NCI-H748 (cell line): ENCODE results near the gene NCOA5.

ENCODE experiments used
- DNase-seq: peaks from one replicate; lab custom pipeline; 2025; ENCODE audit not compliant: unreplicated experiment; lab: John Stamatoyannopoulos, UW

NCOA5 gene

DNA sequence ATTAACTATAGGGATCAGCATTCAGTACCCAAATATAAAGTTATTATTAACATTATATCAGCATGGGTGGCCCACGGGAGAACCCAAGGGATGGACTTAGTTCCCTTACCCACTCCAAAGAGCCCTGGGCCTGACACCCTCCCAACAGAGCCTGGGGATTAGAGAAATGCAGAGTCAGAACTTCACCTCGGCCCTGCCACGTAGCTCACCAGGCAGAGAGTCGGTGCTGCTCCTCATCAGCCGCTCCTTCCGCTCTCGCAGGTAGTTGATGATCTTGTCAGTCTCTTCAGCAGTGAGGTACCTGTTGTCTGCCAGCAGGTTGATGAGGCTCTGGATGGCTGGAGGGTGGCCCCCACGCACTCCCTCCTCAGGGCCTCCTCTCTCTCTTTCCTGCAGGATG is 26.6 kb downstream of the NCOA5 start:
- no peak for DNase-seq

DNA sequence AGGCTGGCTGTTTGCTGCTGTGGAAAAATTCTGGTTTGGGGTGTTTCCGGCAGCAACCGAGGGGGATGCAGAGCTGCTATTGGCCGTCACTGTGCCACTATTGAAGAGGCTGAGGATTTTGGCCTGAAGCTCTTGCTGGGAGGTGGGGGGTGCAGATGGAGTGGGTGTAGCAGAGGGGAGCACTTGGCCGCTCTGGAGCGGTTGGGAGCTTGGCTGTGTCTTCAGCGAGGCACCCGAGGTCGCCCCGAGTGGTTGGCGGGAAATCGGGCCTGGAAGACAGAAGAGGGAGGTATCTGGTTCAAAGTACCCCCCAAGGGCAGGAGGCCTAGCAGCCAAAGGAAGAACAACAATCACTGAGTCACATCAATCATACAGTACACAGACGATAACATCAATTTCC is 27.1 kb downstream of the NCOA5 start:
- no peak for DNase-seq

DNA sequence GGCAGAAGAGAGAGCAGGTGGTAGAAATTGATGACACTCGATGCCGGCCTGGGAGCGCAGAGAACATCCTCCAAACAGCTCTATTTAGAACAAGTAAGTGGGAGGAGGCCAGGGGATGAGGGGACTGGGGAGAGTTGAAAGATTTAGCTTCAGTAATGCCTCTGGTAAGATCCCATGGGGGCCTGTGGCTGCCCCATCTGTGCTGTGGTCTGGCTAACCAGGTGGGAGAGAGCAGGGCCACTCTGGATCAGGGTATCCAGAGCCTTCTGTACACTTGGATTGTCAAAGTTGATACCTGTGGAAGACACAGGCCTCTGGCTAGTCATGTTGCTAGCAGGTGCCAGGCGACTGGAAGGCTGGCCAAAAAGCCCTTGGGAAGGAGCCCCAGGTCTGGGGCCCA is 27.6 kb downstream of the NCOA5 start:
- DNase-seq, result no peak

DNA sequence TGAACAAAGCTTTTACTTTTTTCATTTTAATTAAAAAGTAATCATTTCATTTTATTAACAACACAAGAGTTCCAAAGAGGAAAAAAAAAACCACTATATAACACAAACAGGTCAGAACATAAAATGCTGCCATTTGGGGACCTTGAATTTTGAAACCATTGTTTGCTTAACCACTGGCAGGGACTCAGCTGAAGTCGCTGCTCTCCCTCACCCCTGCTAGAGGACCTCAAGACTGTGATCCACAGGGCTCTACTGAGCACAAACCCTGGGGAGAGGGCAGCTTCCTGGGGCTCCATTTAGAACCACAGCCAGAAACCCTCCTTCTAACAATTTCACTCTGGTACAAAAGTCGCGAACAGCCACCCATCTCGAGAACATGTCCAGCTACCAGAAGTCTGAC is 28.8 kb downstream of the NCOA5 start:
- DNase-seq, result no peak

- peak; percentile 70 for DNase-seq
Observed at GRCh38 chr20:46060301-46060881, 29.4 kb downstream of the NCOA5 start.

GRCh38 chr20:46058599-46059281 is 31.0 kb downstream of the NCOA5 start:
- no peak for DNase-seq

DNA sequence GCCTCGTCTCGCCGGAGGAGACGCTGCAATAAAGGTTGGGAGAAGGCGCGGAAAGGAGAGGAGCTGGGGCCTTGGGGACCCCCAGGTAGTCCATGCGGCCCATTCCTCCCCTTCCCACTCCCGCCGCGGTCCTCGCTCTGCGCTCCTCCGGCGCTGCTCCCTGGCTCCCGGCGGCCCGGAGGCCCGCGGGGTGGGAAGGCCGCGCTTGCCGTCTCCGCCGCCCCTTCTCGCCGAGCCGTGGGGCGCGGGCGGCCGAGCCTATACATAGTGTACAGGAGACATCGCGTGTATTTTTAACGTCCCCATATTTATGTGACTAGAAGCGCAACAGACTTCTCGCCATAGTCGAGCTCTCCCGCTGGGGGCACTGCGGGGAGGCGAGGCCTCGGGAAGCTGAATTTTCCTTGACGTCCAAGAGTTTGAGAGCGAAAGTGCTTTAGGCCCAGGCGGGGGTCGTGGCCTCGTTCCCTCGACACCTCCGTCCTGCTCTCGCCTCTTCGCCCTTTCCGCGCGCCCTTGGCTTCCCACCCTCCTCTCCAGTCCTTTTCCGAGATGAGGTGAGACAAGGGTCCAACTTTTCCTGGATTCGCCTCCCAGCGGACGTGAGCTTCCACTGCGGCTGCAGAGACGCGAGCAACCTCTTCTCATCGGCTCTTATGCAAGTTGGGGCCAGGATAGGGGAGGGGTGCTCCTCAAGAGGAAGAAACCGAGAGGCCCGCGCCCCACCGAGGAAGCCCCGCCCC is 31.7 kb downstream of the NCOA5 start:
- no peak for DNase-seq

DNA sequence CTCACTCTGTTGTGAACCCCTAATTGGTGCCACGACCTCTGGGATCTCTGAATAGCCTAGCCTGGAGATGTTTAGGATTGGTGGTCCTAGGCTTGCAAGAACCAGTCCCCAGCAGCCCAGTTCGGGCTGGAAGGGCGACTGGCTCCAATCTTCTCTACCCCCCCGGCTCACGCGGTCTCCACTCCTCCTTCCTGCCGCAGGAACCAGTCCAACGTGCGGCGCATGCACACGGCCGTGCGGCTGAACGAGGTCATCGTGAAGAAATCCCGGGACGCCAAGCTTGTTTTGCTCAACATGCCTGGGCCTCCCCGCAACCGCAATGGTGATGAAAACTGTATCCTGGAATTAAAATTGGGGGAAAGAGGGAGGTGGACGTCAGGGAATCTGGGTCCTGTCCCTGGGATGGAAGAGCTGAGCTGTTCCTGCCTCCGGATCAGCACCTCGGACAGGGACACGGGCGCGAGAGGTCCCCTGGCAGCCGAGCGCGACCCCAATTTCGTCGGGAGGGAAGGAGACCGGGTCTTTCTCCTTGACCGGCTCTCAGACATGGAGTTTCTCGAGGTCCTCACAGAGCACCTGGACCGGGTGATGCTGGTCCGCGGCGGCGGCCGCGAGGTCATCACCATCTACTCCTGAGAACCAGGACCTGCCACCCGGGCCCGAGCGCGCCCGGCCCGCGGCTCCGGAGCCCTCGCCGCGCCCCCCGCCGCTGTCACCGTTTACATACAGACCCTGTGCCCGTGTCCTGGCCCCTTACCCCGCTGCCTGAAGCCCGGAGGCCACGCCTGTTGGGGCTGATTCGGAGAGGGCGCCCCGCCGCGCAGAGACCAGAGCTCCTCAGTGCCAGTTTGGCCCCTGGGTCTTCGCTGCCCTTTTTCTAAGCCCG is 32.5 kb downstream of the NCOA5 start:
- DNase-seq, result no peak

DNA sequence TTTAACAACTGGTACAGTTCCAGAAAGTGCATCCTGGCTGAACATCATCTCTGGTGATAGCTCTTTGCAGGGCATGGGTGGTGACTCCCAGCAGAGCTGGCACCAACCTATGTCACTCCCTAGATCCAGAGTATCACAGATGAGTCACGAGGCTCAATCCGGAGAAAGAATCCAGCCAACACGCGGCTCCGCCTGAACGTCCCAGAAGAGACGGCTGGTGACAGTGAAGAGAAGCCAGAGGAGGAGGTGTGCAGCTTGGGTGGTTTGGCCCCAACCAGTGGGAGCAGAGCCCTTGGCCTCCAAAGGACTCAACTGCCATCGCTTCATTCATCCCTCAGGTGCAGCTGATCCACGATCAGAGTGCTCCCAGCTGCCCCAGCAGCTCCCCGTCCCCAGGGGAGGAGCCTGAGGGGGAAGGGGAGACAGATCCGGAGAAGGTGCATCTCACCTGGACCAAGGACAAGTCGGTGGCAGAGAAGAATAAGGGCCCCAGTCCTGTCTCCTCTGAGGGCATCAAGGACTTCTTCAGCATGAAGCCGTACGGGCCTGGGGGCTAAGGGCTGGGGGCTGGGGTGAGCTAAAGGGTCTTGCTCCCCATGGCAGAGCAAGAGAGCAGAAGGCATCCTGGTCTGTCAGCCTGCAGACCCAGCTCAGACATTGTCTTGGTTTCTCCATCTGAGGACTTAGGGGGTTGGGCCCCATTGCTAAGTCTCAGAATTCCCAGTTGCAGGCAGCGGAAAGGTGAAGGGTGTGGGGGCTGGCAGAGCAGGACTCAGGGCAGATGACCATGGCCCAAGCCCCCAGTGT is 33.5 kb downstream of the NCOA5 start:
- DNase-seq, result no peak

DNA sequence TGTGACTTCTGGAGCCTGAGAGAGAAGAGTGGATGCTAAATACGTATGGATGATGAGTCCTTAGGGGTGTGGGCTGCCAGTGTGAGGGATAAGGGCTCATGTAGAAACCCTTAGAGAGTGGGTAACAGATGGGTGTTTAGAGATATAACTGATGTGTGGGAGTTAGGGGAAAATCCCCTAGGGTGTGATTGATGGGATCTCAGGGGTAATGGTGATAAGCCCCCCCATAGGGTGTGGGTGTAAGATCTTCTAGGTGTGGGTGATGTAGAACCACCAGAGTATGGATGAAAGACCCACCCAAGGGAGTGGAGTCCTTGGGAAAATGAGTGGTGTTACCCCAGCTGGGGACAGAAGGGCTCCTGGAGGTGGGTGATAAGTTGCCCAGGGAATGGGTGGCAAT is 34.5 kb downstream of the NCOA5 start:
- no peak for DNase-seq

DNA sequence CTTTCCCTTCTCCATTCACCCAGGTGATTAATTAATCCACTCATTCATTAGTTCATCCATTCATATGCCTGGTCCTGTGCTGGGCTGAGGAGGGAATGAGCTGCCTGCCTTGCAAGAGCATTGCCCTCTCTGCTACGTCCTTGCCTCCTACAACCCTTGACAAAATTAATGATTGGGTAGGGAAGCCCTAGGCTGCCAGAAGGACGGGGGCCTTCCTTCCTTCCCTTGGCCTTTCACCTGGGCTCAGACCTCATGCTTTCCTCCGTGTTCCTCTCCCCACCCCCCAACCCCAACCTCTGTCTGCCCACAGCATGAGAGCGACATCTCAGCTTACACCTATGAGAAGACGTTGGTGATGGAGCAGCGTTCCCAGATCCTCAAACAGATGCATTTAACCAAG is 35.2 kb downstream of the NCOA5 start:
- no peak for DNase-seq

GRCh38 chr20:46053416-46053815 is 36.3 kb downstream of the NCOA5 start:
- no peak for DNase-seq

GRCh38 chr20:46051556-46052308 is 38.0 kb downstream of the NCOA5 start:
- DNase-seq, result peak; percentile 23

DNA sequence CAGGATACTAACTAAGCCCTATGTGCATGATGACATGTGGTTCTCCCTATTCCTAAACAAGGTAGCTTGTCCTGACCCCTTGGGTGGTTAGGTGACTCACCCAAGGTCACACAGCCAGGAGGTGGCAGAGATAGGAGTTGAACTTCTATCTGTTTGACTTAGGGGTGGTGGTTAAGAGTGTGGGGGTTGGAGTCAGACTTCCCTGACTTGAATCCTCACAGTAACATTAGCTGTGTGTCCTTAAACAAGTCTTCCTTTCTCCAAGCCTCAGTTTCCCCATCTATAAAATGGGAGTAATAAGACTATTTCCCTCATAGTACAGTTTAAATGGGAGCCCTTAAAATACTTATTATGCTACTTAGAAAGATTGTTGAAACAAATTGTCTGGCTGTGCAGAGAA is 38.9 kb downstream of the NCOA5 start:
- DNase-seq, result no peak

GRCh38 chr20:46050444-46050843 is 39.3 kb downstream of the NCOA5 start:
- DNase-seq, result no peak

GRCh38 chr20:46049815-46050214 is 39.9 kb downstream of the NCOA5 start:
- DNase-seq, result no peak

GRCh38 chr20:46049190-46049589 is 40.6 kb downstream of the NCOA5 start:
- no peak for DNase-seq

DNA sequence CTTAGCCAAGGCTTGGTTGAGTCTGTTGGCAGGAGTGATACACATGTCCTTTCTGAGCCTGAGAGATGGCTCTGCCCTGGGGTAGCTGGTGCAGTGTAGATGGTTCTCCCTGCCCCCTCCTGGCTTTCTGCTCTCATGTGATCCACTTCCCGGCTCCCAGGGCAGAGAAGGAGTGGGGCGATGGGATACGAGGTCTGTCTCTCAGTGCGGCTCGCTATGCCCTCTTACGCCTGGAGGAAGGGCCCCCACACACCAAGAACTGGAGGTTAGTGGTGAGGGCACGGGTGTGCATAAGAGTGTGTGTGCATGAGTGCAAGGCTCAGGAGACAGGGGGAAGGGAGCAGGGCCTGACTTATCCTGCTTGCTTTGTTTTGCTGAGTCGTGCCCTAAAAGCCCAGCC is 41.9 kb downstream of the NCOA5 start:
- no peak for DNase-seq

DNA sequence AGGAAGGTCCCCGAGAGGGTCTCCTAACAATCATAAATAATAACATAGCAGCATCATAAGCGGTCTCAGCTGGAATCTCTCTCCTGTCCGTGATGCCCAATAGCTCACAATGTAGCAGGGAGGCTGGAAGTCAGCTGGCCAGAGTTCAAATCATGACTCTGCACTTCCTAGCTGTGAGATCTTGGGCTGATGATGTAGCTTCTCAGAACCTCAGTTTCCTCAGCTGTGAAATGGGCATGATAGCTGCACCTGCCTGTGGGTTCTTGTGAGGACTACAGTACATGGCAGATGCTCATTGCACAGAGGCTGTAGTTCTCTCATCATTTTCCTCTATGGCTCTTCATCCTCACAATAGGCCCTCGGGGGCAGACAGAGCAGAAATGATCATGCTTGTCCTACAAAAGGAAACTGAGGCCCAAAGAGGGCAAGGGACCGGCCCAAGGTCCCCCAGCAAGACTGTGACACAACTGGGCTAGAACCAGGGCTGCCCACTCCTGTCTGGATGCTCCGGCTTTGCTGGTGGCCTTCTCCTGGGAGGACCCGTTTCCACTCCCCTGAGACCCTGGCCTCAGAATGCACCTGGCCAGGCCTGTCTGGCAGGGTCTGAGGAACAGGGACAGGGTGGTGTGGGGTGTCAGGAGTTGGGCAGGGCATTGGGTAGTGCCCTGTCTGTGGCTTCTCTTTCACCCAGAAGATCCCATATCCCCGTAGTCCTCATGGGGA is 43.0 kb downstream of the NCOA5 start:
- DNase-seq, result no peak
